HCT116 (cell line): Measurements from ENCODE around the gene TICAM1. TPM values are rescaled to one million over a fixed set of nuclear protein-coding genes. Genes with fewer than 3 reads are reported as not detected.

ENCODE experiments used
- ATAC-seq: fragments of 200-7000 bp; cut with Tn5 transposase; 2 replicates; pipeline ENCODE4 v1.9.1; 2020; ENCODE audit warnings: mild to moderate bottlenecking, moderate library complexity
- BruUV-seq: library from RNA; stranded (reverse); fragments of 400-500 nt; replicated peaks from 2 replicates; lab custom pipeline; 2021; lab: Mats Ljungman, UMichigan
- CTCF ChIA-PET: fragments of 300-600 bp; sonication (Branson Sonifier 250); formaldehyde crosslinking; loops from one replicate; lab custom pipeline; 2021; ENCODE audit warnings: antibody characterized with exemption; lab: Charles Lee
- POLR2A ChIA-PET: fragments of 300-600, 350-600 bp; sonication (Branson Sonifier 250); formaldehyde crosslinking; loops from one replicate; lab custom pipeline; 2021; ENCODE audit warnings: antibody characterized with exemption; lab: Charles Lee
- RAD21 ChIA-PET, 2 experiments: fragments of 300-600 bp; sonication (Branson Sonifier 250); formaldehyde crosslinking; loops; one replicate each; lab custom pipeline; 2023; ENCODE audit warnings: low total read pairs in 2 of 2; ENCODE audit not compliant: uncharacterized antibody in 2 of 2, unreplicated experiment in 2 of 2, low non-redundant PET in 1 of 2; lab: Charles Lee
- DNase-seq: peaks from one replicate; pipeline ENCODE4 v3.0.0-alpha.2; 2010; ENCODE audit warnings: low read depth, low spot score
- H2AFZ ChIP-seq: fragments of 200-600 bp; shearing (Covaris generic), sonication (generic); 2 replicates; pipeline ENCODE4 v1.6.1; 2017; ENCODE audit warnings: low read depth, mixed run types, mixed read lengths, antibody characterized with exemption, low read length; ENCODE audit not compliant: poor library complexity, severe bottlenecking
- H3K27ac ChIP-seq: 2 replicates; pipeline ENCODE4 v1.5.1; 2012; ENCODE audit warnings: low read depth, low read length
- H3K27me3 ChIP-seq: fragments of 200-600 bp; sonication (generic); 2 replicates; pipeline ENCODE4 v1.6.1; 2016; ENCODE audit warnings: mixed run types, low read length, mixed read lengths; ENCODE audit not compliant: insufficient read depth
- H3K36me3 ChIP-seq, 2 experiments: fragments of 200-500 bp in 1 of 2; fragments of 200-600 bp in 1 of 2; sonication (Bioruptor generic) in 1 of 2; sonication (generic) in 1 of 2; 2 replicates each; pipeline versions ENCODE4 v1.5.1 to v1.6.1; 2014 to 2016; ENCODE audit warnings: low read length in 2 of 2, inconsistent platforms in 1 of 2, mixed read lengths in 1 of 2, mixed run types in 1 of 2; ENCODE audit not compliant: insufficient read depth in 2 of 2, control insufficient read depth in 1 of 2
- H3K4me1 ChIP-seq, 2 experiments: fragments of 200-600 bp in 1 of 2; sonication (generic) in 1 of 2; 2 replicates each; pipeline versions ENCODE4 v1.5.1 to v1.6.1; 2012 to 2017; ENCODE audit warnings: low read length in 2 of 2, inconsistent platforms in 1 of 2, mild to moderate bottlenecking in 1 of 2, mixed read lengths in 1 of 2, mixed run types in 1 of 2, moderate library complexity in 1 of 2; ENCODE audit not compliant: insufficient read depth in 2 of 2, control insufficient read depth in 1 of 2
- H3K4me2 ChIP-seq: fragments of 200-600 bp; sonication (generic); 2 replicates; pipeline ENCODE4 v1.6.1; 2017; ENCODE audit warnings: mixed run types, low read length, mixed read lengths
- H3K4me3 ChIP-seq, 2 experiments: fragments of 200-600 bp in 1 of 2; sonication (generic) in 1 of 2; replicated peaks in 1 of 2; 2 replicates each; pipeline ENCODE4 v1.5.1; 2011 to 2016; ENCODE audit warnings: low read length in 2 of 2, control low read depth in 1 of 2, low read depth in 1 of 2, mild to moderate bottlenecking in 1 of 2, mixed read lengths in 1 of 2, mixed run types in 1 of 2
- H3K79me2 ChIP-seq: fragments of 200-600 bp; sonication (generic); 2 replicates; pipeline ENCODE4 v1.6.1; 2017; ENCODE audit warnings: mild to moderate bottlenecking, mixed run types, low read length, moderate library complexity, mixed read lengths; ENCODE audit not compliant: insufficient read depth
- H3K9ac ChIP-seq: fragments of 200-600 bp; sonication (generic); 2 replicates; pipeline ENCODE4 v1.6.1; 2016; ENCODE audit warnings: low read length, mixed read lengths
- H3K9me2 ChIP-seq: fragments of 200-600 bp; sonication (generic), shearing (Covaris generic); 2 replicates; pipeline ENCODE4 v1.6.1; 2017; ENCODE audit warnings: mixed run types, mild to moderate bottlenecking, moderate library complexity; ENCODE audit not compliant: insufficient read depth
- H3K9me3 ChIP-seq, 2 experiments: fragments of 200-500 bp in 1 of 2; fragments of 200-600 bp in 1 of 2; sonication (Bioruptor generic) in 1 of 2; sonication (generic) in 1 of 2; 2 replicates each; pipeline ENCODE4 v1.6.1; 2014 to 2017; ENCODE audit warnings: low read length in 2 of 2, mixed read lengths in 2 of 2, inconsistent platforms in 1 of 2, low read depth in 1 of 2, mild to moderate bottlenecking in 1 of 2, mixed run types in 1 of 2, moderate library complexity in 1 of 2; ENCODE audit not compliant: control insufficient read depth in 1 of 2, insufficient read depth in 1 of 2
- H4K20me1 ChIP-seq: fragments of 200-600 bp; sonication (generic), shearing (Covaris generic); 2 replicates; pipeline ENCODE4 v1.6.1; 2017; ENCODE audit warnings: mixed run types, mild to moderate bottlenecking, moderate library complexity; ENCODE audit not compliant: insufficient read depth
- EGR1 ChIP-seq: IDR thresholded peaks from 2 replicates; pipeline ENCODE4 v1.6.1; 2012; ENCODE audit warnings: low read depth
- EZH2phosphoT487 ChIP-seq: fragments of 200-600 bp; IDR thresholded peaks from 2 replicates; pipeline ENCODE4 v1.6.1; 2018; ENCODE audit warnings: antibody characterized with exemption, borderline replicate concordance
- JUND ChIP-seq: IDR thresholded peaks from 2 replicates; pipeline ENCODE4 v1.6.1; 2012
- intact Hi-C: fragments of 100-400 bp; cut with micrococcal nuclease; formaldehyde crosslinking; loops from 2 replicates; pipeline ENCODE4 v1.10.0; 2022
- total RNA-seq: library from RNA; stranded (reverse); gene quantifications from one replicate; pipeline ENCODE4 v1.2.1, GENCODE V29; 2021; ENCODE audit not compliant: unreplicated experiment
- TF ChIP-seq, protein P1 (sequence below): IDR thresholded peaks from 2 replicates; pipeline ENCODE4 v1.6.1; 2011; ENCODE audit warnings: mild to moderate bottlenecking, low read length, moderate library complexity; ENCODE audit not compliant: insufficient replicate concordance; ENCODE audit errors: extremely low read depth

Gene TICAM1
- total RNA-seq, 1 experiment from 2014 or later: 28.7 TPM

DNA sequence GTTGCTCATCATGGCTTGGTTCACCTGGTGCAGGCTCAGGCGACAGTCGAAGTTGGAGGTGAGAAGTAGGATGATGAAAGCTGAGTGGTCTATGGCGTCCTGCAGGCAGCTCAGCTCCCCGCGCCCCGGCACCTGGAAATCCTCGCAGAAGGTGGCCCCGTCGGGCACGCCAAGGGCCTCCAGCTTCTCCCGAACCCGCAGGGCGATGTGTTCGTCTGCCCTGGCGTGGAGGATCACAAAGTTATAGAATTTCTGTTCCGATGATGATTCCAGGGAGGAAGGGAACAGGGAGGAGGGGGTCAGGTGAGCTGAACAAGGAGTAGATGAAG is 14.6 kb downstream of the TICAM1 start (continued):
- TF ChIP-seq, protein P1, sequence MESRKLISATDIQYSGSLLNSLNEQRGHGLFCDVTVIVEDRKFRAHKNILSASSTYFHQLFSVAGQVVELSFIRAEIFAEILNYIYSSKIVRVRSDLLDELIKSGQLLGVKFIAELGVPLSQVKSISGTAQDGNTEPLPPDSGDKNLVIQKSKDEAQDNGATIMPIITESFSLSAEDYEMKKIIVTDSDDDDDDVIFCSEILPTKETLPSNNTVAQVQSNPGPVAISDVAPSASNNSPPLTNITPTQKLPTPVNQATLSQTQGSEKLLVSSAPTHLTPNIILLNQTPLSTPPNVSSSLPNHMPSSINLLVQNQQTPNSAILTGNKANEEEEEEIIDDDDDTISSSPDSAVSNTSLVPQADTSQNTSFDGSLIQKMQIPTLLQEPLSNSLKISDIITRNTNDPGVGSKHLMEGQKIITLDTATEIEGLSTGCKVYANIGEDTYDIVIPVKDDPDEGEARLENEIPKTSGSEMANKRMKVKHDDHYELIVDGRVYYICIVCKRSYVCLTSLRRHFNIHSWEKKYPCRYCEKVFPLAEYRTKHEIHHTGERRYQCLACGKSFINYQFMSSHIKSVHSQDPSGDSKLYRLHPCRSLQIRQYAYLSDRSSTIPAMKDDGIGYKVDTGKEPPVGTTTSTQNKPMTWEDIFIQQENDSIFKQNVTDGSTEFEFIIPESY: no peak

DNA sequence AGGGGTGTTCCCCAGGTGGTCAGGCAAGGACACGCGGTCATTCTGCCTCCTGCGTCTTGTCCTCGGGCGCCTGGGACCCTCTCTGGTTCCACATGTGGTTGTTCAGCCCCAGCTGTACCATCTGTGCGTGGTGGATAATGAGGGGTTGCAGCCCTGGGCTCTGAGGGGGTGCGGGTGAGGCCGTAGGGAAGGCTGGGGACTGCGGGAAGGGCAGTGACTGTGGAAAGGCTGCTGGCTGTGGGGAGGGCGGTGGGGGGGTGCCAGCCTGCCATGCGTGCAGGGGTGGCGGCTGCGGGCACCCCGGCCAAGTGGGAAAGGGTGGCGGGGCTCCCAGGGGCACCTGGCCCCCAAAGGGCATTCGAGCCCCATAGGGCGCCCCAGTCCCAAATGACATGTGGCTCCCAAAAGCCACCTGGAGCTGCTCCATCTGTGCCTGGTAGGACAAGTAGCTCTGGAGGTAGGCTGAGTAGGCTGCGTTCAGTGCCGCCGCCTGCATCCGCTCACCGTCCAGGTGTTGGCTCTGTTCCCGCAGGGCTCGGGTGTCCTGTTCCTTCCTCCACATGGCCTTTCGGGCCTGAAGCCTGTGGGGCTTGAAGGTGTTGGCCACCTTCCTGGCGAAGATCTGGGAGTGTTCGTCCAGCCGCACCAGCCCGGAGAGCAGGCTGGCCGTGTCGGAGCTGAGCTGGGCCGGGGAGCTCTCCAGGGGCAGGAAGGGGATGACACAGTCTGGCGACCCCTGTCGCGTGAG is 15.1 kb downstream of the TICAM1 start:
- Histone ChIP-seq H3K4me2 (peak overlapping the region; percentile 16; the same call in 1 of the 2 replicates), H3K27me3 (no peaks in the 10 kb centered on the region), H3K27ac (peak overlapping the region; percentile 76), H3K4me3 (no peak overlapping the region), H3K9me2 (no peaks in the 10 kb centered on the region), H3K9ac (peak overlapping the region; percentile 37; the same call in 1 of the 2 replicates), H4K20me1 (no peaks in the 10 kb centered on the region), H3K9me3 (no peaks in the 10 kb centered on the region), H3K4me1 (peaks cover 21 to 48% of the 10 kb centered on the region in 2 experiments), H3K36me3 (peaks cover 0 to 25% of the 10 kb centered on the region in 2 experiments; a peak in 2 of 4 replicates), H3K79me2 (peaks cover 16% of the 10 kb centered on the region), H2AFZ (no peak overlapping the region)
- BruUV-seq: TSS peak; percentile 39
- ATAC-seq (no peak), DNase-seq (no peak)
- TF ChIP-seq JUND (no peak), EZH2phosphoT487 (no peak), EGR1 (no peak)
- POLR2A ChIA-PET: no interaction called here
- CTCF ChIA-PET: interaction anchor here (0.7 kb wide), 1 partner anchor 152 kb away, joined by 3 read pairs; the partner anchor contains the start of gene KDM4B
- RAD21 ChIA-PET: no interaction called here
- intact Hi-C loops: no loop called here
